RWPE1 (cell line): ENCODE data around the gene LINGO3.

ENCODE experiments used
- CTCF ChIA-PET: fragments of 350-600 bp; sonication (Branson Sonifier 250); formaldehyde crosslinking; extraction: SDS; loops from one replicate; lab custom pipeline; 2021; lab: Yijun Ruan, JAX
- POLR2A ChIA-PET: fragments of 400-600 bp; formaldehyde crosslinking; extraction: SDS; loops from one replicate; lab custom pipeline; 2020; ENCODE audit warnings: antibody characterized with exemption; ENCODE audit not compliant: low non-redundant PET; lab: Yijun Ruan, JAX
- DNase-seq: peaks from one replicate; pipeline ENCODE4 v3.0.0; 2012; ENCODE audit warnings: low spot score
- H3K27ac ChIP-seq: fragments of 450-650 bp; 2 replicates; pipeline ENCODE4 v1.5.1; 2017
- CTCF ChIP-seq: fragments of 450-650 bp; conservative IDR thresholded peaks from 2 replicates; pipeline ENCODE4 v1.5.1; 2017; ENCODE audit warnings: low read depth, mild to moderate bottlenecking

The LINGO3 gene

DNA sequence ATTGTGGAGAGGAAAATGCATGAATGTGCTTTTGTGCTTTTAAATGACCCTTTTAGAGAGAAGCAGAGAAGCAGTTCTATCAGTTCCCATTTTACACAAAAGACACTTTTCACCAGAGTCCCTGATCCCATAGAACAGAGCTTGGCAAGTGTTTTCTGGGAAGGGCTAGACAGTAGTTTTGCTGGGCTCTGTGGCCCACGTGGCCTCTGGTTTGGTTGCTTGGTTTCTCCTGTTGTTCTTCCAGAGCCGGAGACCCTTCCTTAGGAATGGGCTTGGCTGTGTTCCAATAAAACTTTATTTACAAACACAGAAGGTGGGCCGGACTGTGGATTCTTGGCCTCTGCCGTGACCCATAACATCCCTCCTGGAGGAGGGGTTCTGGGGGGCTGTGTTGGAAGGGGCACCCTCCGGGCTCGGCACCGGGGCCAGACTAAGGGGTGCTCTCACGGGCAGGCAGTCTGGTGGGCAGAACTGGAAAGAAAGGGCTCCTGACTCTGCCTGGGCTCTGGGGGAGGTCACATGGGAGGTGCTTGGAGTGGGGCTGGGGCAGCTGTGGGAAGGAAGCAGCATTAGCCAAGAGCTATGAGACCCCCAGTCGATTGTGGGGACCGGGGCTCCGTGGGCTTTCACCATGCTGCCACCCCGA, 23.8 kb upstream of the LINGO3 start:
- no peak for TF ChIP-seq CTCF
- POLR2A ChIA-PET = no interaction called here
- H3K27ac ChIP-seq = peak overlapping the region; percentile 7; the same call in 1 of the 2 replicates
- no peak for DNase-seq
- CTCF ChIA-PET = interaction anchor here (0.6 kb wide), 1 partner anchor 11 kb away, joined by 3 read pairs; no protein-coding TSS in a partner anchor

DNA sequence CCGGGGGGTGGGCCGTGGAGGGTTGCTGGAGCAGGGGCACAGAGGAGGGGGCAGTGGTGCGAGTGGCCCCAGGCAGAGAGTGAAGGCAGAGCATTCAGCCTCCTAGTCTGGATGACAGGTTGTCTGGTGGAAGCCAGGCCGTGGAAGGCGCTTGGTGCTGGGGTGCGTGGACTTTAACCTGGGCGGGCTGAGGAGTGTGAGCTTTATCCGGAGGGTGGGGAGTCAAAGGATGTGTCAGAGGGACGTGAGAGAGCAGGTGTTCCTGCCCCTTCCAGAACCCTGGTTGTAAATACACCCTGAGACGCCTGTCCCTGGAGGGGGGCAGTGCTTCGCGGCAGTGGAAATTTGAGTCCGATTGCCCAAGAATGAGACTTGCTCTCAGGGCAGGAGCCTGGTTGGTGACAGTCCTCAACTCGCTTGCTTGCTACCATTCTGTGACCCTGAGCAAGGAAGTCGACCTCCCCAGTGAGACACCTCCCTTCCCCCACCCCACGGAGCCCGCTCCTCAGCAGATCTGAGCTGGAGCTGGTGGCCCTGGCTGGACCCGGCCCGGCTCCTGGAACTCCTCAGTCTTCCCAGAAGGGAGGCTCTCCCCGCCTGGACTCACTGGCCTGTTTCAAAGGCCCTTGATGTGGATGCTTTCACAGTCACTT, 22.8 kb upstream of the LINGO3 start:
- H3K27ac ChIP-seq = peak overlapping the region; percentile 36
- TF ChIP-seq CTCF = no peak
- CTCF ChIA-PET = no interaction called here
- POLR2A ChIA-PET = no interaction called here
- no peak for DNase-seq

DNA sequence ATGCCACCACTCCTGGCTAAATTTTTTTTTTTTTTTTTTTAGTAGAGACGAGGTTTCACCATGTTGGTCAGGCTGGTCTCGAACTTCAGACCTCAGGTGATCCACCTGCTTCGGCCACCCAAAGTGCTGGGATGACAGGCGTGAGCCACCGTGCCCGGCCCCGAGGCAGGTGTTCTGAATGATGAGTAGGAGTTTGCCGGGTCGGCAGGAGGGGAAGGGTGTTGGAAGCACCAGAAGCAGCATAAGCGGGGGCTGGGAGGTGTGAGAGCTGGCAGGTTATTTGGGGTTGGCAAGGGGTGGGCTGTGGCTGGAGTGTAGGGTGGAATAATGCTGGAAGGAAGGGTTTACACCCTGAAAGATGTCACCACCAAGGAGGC, 22.3 kb upstream of the LINGO3 start:
- no peak for DNase-seq
- ChIA-PET CTCF (no interaction called here), POLR2A (interaction anchor here (0.6 kb wide), 1 partner anchor 241 kb away, joined by 4 read pairs; no protein-coding TSS in a partner anchor)
- no peak for TF ChIP-seq CTCF
- peak overlapping the region; percentile 36 for H3K27ac ChIP-seq

DNA sequence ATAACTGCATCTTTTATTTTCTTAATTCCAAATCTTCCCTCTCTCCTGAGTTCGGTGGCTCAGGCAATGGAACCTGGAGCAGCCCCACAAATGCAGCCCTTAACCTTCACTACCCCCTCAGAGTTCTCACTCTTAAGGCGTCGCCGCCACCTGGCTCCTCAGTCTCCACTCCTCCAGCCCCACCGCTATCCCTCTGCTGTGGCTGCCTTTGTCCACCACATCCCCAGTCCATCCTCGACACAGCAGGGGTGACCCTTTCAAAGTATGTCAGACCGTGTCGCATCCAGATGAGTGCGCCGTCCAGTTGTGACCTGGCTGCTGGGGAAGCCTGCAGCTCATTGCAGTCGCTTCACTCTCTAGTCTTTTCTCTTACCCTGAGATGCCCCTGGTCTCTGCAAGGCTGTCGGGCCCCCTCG, 21.6 kb upstream of the LINGO3 start:
- POLR2A ChIA-PET = interaction anchor here (0.6 kb wide), 1 partner anchor 240 kb away, joined by 4 read pairs; no protein-coding TSS in a partner anchor
- H3K27ac ChIP-seq = peak overlapping the region; percentile 84
- no peak for TF ChIP-seq CTCF
- CTCF ChIA-PET = interaction anchor here (0.6 to 0.7 kb wide), 2 partner anchors 95 to 113 kb away, joined by 5 to 6 read pairs; no protein-coding TSS in a partner anchor
- DNase-seq = no peak

DNA sequence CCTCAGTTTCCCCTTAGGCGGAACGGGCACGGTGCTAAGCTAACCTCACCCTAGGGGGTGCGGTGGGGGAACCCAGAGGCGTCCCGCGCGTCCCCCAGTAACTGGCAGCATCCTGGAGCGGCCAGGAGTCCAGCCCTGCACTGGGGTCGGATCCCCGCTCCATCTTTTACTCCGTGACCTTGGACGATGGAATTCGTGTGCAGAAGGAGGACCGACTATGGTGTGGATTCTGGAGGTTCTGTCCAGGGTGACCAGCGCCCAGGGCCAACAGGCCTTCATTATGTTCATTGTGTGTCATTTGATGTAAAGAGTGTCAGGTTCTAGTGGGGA, 21.2 kb upstream of the LINGO3 start:
- DNase-seq = no peak
- peak overlapping the region; percentile 84 for H3K27ac ChIP-seq
- TF ChIP-seq CTCF = no peak
- POLR2A ChIA-PET = no interaction called here
- CTCF ChIA-PET = no interaction called here

GRCh38 chr19:2328401-2329148, 20.6 kb upstream of the LINGO3 start, which contains the start of the genes LSM7 and SPPL2B:
TSS of gene LSM7 (minus strand) at chr19:2328586. CDS start at chr19:2328566, 20 bp downstream.
TSS of gene SPPL2B (plus strand) at chr19:2328684. CDS start at chr19:2328710, 26 bp downstream.
- no peak for TF ChIP-seq CTCF
- CTCF ChIA-PET = no interaction called here
- DNase-seq = peak; percentile 98
- H3K27ac ChIP-seq = peak within 1 kb of the TSS; percentile 84
- POLR2A ChIA-PET = interaction anchor here (0.7 to 0.8 kb wide), 2 partner anchors 10 to 99 kb away, joined by 3 to 4 read pairs; partner anchors contain the start of gene TIMM13
